HG02763 (cell line): ENCODE data around the gene BPIFA3.

Experiments used
- ATAC-seq: cut with Tn5 transposase; IDR thresholded peaks from one replicate; pipeline ENCODE4 v1.9.1; 2021; ENCODE audit warnings: mild to moderate bottlenecking, moderate library complexity; ENCODE audit not compliant: unreplicated experiment

Gene BPIFA3

DNA sequence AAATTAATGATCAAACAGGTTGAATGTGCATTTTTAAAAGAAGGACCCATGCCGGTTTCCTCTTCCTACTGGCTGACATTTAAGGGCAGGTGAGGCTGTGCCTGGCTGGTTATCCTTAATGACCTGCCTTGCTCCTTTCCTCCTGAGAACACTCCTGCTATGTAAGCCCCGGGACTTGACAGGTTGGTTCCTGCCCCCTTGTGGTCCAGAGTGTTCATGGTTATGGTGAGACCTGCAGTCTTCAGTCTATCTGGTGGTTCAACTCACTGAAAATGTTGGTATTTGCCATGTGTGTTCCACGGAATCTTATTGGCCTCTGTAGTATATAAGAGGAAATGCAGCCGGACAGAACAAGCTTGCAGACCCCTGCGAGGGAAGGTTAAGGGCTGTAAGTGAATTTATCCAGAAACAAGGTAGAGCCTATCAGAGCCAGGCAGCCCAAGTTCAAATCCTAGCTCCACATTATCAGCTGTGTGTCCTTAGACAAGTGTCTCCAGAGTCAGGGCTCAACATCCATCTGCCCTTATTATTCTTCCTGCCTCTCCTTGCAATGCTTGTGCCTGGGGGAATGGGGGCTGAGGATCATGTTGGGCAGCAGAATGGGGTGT, 5.2 kb upstream of the BPIFA3 start:
- ATAC-seq, result no peak

DNA sequence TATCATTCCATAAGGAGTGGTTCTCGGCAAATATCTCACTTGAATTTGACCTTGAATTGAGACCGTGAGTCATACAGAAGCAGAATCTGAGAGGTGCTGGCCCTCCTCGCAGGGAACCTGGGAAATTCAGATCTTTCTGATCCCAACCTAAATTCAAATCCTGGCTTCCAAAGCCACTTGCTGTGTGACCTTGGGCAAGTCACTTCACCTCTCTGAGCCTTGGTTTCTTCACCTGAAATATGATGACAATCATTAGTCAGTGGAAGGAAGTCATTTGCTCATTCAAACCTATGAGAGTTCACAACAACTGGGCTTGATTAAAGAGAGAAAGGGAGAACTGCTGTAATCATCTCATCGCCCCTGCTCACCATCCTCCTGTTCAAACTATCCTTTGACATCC, 7.2 kb downstream of the BPIFA3 start:
- no peak for ATAC-seq

- no peak for ATAC-seq
Measured at GRCh38 chr20:33229843-33230242, 12.7 kb downstream of the BPIFA3 start.

GRCh38 chr20:33231237-33231636, 14.1 kb downstream of the BPIFA3 start:
- no peak for ATAC-seq

DNA sequence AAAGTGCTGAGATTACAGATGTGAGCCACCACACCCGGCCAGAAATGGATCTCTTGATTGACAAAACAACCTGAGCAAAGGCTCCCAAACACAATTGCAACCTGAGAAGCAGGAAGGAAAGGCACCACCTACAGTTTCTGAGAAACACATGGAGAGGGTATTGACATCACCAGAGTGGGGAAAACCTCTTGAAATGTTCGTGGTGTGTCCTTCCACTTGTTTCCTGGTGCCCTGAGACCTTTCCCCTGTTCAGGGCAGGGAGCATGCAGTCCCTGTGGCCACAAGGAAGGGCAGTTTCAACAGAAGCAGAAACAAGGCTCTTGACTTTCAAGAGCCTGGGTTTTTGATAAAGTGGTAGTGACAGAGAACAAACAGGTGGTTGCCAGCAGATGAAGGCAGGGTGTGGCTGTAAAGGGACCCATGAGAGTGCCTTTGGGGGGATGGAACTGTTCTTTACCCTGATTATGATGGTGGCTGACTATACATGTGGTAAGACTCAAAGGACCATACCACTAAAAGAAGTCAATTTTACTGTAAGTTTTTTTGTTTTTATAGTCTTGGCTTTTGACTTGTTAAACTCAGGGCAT, 15.4 kb downstream of the BPIFA3 start:
- no peak for ATAC-seq

- no peak for ATAC-seq
Measured at GRCh38 chr20:33233129-33233774, 16.1 kb downstream of the BPIFA3 start.

GRCh38 chr20:33234050-33234449, 16.9 kb downstream of the BPIFA3 start:
- ATAC-seq, result no peak

GRCh38 chr20:33235696-33236095, 18.5 kb downstream of the BPIFA3 start, which contains the start of gene BPIFA1:
Gene BPIFA1, plus strand, starts transcription at chr20:33235996. Its CDS starts 1,716 bp downstream, at chr20:33237712.
- no peak for ATAC-seq

DNA sequence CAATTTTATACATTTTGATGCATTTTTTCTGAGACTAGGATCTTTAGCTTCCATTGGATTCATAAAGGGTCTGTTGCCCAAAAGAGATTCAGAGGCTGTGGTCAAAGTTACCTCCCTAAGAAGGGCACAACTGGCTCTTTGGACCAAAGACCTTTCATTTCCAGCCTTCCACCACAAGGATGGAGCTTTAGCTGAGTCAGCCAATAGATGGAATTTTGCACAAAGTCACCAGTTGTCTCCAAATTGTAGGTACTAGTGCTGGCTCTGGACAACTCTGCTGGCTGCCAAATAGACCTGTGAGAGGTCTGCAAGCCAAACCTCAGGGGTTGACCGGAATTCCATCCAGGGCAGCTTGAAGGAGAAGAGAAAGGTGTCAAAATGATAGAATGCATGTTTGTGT, 19.2 kb downstream of the BPIFA3 start:
- no peak for ATAC-seq

DNA sequence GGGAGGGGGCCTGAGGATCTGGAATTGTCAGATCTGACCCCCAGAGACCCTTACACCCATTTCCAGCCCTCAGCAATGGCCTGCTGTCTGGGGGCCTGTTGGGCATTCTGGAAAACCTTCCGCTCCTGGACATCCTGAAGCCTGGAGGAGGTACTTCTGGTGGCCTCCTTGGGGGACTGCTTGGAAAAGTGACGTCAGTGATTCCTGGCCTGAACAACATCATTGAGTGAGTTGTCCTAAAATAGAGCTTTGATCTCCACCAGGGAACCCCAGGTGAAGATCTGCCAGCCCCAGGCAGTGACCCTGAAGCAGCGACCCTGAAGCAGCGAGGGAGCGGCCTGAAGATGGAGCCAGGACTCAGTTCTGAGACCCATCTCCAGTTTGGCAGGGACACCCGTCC, 20.8 kb downstream of the BPIFA3 start:
- ATAC-seq, result no peak

GRCh38 chr20:33239418-33239817, 22.3 kb downstream of the BPIFA3 start:
- ATAC-seq, result no peak

- ATAC-seq, result no peak
Measured at GRCh38 chr20:33239979-33240736, 23.0 kb downstream of the BPIFA3 start.

DNA sequence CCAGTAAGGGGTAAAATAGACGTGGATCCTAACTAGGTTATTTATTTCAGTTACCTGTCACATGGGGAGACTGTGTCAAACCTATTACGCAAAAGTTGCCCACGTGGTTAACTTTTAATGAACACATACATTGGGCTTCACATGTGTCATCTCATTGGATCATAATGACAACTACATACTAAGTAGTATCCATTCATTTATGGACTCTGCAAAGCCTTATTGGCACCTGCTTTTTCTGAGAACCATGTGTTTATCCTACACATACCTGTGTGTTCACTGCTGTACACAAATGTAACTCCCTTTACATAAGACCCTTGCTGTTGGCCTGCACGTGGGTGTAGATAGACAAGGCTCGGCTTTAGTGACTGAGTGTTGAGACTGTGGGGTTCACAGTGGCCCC, 23.8 kb downstream of the BPIFA3 start:
- no peak for ATAC-seq

DNA sequence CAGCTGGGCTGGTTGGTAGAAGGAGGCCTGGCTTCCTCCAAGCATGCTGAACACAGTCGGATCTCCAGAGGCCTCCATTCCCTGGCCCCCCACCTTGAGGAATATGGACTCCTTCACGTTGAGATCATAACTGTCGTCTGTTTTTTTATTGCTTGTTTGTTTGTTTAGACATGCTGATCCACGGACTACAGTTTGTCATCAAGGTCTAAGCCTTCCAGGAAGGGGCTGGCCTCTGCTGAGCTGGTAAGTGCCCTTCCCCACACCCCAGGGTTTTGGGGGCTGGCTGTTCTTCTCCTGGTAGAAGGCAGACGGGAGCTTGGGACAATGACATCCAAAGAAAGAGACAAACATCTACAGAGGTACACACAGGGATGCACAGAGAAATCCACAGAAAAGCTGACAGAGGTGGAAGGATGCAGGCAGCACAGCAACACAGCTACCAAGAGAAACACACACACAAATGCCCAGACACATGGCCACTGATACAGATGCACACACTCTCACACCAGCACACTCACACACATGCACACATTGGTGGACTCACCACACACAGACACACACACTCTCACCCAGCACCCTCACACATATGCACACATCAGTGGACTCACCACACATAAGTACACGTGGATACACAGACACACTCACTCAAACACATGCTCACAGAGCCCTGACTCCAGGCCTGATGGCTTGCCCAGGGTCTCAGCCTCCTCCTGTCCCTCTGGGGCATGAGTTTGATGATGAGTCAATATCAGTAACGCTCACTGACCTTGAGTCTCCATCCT, 25.4 kb downstream of the BPIFA3 start:
- ATAC-seq, result no peak

DNA sequence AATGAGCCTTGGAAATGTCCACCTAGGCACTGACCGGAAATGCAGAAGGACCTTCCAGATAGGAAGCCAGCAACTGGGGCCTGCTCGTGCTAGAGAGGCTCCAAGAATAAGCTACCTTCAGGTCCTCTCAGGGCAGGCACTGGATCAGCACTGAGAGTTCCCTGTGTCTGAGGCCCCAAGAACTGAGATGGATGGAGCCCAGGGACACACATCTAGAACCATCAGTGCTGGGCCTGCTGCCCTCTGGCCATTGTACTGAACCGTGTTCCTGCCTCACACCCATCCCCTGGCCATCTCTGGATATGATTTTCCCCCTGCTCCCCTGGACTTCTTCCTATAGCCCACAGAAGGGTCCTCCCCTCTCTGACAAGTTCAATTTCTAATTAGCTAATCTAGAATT, 28.9 kb downstream of the BPIFA3 start:
- ATAC-seq, result no peak

DNA sequence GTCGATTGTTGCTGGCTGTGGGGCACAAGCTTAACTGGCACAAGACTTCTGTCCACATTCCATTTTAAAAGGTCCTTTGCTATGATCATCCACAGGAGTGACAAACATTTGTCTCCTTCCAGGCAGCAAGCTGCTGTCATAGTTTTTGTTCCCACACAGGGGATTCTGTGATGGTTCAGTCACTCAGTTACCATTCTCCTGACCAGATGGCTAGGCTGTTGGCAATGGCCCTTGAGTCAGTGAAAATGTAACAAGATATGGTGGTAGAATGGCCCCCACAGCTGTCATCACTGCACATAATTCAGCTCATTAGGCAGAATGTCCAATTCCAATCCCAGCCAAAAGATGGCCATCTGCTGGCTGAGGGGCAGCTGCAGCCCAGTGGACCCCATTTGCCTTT, 32.3 kb downstream of the BPIFA3 start:
- no peak for ATAC-seq

DNA sequence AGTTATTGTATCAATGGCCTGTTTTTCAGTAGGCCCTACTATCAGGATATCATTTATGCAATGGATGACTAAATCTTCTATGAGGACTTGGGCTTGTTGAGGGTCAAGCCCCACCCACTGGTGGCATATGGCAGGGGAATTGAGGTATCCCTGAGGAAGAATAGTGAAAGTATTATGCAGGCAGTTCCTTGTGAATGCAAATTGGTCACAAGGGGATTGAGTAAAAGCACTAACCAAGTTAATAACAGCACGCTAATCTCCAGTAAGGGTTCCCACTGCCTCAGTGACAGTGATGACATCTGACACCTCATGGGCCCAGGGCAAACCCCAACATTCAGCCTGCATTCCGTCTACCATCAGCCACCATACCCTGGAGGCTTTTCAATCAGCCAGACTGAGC, 33.5 kb downstream of the BPIFA3 start:
- no peak for ATAC-seq

DNA sequence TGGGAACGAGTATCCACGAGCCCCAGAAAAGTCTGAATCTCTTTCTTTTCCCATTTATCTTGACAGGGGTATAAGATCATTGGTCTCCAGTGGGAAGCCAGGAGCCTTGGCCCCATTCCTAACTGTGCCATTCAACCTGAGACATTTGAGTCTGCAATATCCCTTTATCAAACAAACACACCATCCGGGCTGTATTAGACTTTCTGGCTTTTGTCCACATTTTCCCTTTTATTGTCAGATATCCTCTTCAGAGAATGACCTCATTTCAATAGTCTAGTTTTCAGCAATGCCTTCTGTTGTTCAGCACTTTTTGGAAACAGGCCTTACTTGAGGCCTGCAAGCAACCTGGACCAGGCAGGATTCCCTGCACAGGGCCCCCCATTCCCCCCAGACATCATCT, 34.3 kb downstream of the BPIFA3 start:
- no peak for ATAC-seq

GRCh38 chr20:33252460-33252859, 35.3 kb downstream of the BPIFA3 start:
- no peak for ATAC-seq

GRCh38 chr20:33255005-33255404, 37.9 kb downstream of the BPIFA3 start:
- ATAC-seq, result no peak

DNA sequence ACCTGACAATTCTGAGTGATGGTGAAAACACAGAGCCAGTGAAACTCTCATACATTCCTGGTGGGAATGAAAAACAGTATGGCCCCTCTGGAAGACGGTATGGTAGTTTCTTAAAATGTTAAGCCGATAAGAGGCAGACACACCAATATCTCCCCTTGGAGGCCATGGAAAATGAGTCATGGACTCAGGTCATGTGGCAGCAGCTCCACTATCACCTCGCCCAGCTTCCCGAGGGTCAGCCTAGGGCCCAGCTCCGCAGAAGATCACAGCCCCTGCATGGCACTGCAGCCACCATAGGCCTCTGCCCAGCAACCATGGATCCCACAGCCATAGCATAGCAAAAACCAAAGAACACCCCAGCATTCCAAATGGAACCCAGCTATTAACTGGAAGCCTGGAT, 40.1 kb downstream of the BPIFA3 start:
- no peak for ATAC-seq
